GM23248 (cell line): ENCODE data around the gene OR9Q1.

Experiments used
- EZH2 ChIP-seq: fragments of 200-600 bp; sonication (generic); IDR thresholded peaks from 2 replicates; pipeline ENCODE4 v1.6.1; 2018; ENCODE audit warnings: antibody characterized with exemption, mild to moderate bottlenecking; ENCODE audit not compliant: insufficient read depth, poor library complexity, severe bottlenecking
- EZH2phosphoT487 ChIP-seq: fragments of 200-600 bp; sonication (generic); IDR thresholded peaks from 2 replicates; pipeline ENCODE4 v1.6.1; 2018; ENCODE audit warnings: antibody characterized with exemption, moderate library complexity, mild to moderate bottlenecking, low read depth; ENCODE audit not compliant: insufficient read depth

GRCh38 chr11:58028687-58029411, 5.2 kb downstream of the OR9Q1 start:
- no peak for TF ChIP-seq EZH2
- TF ChIP-seq EZH2phosphoT487, result no peak
